RWPE1 (cell line): ENCODE data around the gene SHISA4.

Experiments
- CTCF ChIA-PET: fragments of 350-600 bp; sonication (Branson Sonifier 250); formaldehyde crosslinking; extraction: SDS; loops from one replicate; lab custom pipeline; 2021; lab: Yijun Ruan, JAX
- POLR2A ChIA-PET: fragments of 400-600 bp; formaldehyde crosslinking; extraction: SDS; loops from one replicate; lab custom pipeline; 2020; ENCODE audit warnings: antibody characterized with exemption; ENCODE audit not compliant: low non-redundant PET; lab: Yijun Ruan, JAX
- DNase-seq: peaks from one replicate; pipeline ENCODE4 v3.0.0; 2012; ENCODE audit warnings: low spot score
- H3K27ac ChIP-seq: fragments of 450-650 bp; 2 replicates; pipeline ENCODE4 v1.5.1; 2017
- TF ChIP-seq, protein P1 (sequence below): fragments of 450-650 bp; conservative IDR thresholded peaks from 2 replicates; pipeline ENCODE4 v1.5.1; 2017; ENCODE audit warnings: low read depth, mild to moderate bottlenecking

SHISA4 gene

DNA sequence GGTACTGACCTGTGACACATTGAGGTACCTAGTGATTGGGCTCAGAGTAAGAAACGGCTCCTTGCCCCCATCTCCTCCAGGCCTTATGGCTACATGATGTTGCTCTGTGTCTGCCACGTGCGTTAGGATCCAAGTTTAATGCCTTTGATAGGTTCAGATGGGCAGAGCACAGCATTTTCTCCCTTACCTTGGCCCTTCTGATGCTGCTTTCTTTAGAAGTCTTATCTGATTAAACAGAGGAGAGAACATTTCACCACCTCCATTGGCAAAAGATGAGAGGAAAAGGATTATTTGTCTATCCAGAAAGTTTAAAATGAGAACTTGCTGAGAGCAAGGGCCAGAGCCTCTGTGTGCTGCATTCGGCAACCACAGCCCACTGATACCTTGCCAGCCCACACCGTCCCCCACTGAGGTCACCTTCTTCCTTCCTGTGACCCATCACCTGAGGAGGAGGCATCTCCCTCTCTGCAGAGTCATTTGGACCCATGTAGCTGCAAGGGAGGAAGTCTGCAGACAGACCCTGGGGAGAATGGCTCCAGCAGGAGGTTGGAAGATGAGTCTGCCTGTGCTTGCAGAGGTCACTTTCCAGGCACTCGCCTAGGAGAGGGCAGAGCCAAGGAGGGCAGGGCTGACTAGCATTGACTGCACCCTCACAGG, 16.7 kb downstream of the SHISA4 start:
- TF ChIP-seq, protein P1, sequence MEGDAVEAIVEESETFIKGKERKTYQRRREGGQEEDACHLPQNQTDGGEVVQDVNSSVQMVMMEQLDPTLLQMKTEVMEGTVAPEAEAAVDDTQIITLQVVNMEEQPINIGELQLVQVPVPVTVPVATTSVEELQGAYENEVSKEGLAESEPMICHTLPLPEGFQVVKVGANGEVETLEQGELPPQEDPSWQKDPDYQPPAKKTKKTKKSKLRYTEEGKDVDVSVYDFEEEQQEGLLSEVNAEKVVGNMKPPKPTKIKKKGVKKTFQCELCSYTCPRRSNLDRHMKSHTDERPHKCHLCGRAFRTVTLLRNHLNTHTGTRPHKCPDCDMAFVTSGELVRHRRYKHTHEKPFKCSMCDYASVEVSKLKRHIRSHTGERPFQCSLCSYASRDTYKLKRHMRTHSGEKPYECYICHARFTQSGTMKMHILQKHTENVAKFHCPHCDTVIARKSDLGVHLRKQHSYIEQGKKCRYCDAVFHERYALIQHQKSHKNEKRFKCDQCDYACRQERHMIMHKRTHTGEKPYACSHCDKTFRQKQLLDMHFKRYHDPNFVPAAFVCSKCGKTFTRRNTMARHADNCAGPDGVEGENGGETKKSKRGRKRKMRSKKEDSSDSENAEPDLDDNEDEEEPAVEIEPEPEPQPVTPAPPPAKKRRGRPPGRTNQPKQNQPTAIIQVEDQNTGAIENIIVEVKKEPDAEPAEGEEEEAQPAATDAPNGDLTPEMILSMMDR, result no peak
- POLR2A ChIA-PET, result no interaction called here
- H3K27ac ChIP-seq, result no peak overlapping the region
- CTCF ChIA-PET, result interaction anchor here (0.7 to 2.8 kb wide), 2 partner anchors 9 to 185 kb away, joined by 3 to 14 read pairs; no protein-coding TSS in a partner anchor
- DNase-seq, result no peak

DNA sequence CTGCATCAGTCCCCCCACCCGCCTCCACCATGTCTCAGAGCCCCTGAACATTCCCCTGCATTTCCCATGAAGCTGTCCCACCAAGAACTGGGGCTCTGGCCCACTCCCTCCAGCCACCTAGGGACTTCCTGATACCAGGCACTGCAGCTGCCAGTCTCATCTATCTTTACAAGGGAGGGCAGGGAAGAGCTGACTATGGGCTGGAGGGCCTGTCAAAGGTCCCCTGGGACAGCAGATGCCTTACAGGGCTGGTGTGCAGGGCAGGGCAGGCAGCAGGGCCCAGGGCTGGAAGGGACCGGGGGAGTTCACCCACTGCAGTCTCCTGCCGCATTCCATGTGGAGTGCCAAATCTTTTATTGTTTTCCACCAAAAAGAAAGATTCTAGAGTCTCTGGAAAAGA, 17.6 kb downstream of the SHISA4 start:
- H3K27ac ChIP-seq, result no peak overlapping the region
- ChIA-PET CTCF (interaction anchor here (0.7 to 2.8 kb wide), 2 partner anchors 10 to 184 kb away, joined by 3 to 14 read pairs; no protein-coding TSS in a partner anchor), POLR2A (no interaction called here)
- no peak for DNase-seq
- TF ChIP-seq, protein P1, result no peak

DNA sequence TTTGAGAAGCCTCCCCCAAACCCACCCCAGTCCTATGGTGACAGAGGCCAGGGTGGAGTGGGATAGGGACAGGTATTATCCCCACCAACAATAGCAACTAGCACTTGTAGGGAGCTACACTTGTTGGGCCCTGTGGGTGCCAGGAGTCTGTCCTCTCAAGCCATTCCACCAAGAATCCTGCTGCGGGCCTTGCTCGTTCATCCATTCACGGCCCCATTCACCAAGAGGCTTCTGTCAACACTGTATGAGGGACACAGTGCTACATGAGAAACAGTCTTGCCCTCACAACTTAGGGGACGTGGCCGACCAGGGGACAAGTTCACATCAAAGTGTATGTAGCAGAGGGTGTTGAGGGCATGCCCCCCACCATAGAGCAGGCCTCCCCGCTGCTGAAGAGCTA, 18.9 kb downstream of the SHISA4 start:
- no peak for DNase-seq
- no peak overlapping the region for H3K27ac ChIP-seq
- CTCF ChIA-PET, result interaction anchor here (0.5 to 2.9 kb wide), 3 partner anchors 12 to 221 kb away, joined by 3 to 18 read pairs (median 4); no protein-coding TSS in a partner anchor
- TF ChIP-seq, protein P1, result no peak
- POLR2A ChIA-PET, result interaction anchor here (0.5 kb wide), 1 partner anchor 12 kb away, joined by 4 read pairs; no protein-coding TSS in a partner anchor

DNA sequence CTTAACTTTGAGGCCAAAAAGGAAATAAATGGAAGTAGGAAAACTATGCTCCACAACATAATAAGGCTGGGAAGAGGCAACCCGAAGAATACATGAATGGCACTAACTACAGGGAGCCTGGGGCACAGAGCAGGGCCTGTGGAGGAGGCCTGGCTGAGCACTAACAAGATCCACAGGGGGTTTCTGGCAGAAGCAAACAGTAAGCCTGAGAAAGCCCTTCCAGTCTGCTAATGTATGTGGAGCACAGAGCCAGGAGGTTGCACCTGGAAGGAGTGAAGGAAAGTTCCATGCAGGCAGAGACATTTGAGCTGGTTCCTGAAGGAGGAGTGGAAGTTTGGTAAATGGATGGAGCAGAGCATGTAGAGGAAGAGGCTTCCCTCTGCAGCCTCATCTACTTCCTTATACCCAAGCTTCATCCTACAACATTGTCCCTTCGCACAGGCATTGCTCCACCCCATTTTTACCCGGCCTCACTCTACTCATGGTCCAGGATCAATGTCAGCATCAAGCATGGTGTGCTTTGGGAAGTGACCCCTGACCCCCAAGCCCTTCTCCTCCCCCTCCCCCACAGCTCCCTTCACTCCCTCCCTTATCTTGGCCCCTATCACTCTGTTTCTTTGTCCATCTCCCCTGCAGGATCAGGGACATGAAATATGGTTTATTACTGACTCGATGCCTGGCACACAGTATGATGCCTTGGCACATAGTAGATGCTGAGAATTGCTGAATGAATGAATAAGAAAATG, 23.3 kb downstream of the SHISA4 start:
- ChIA-PET CTCF (interaction anchor here (2.8 kb wide), 1 partner anchor 16 kb away, joined by 18 read pairs; no protein-coding TSS in a partner anchor), POLR2A (no interaction called here)
- no peak overlapping the region for H3K27ac ChIP-seq
- no peak for DNase-seq
- TF ChIP-seq, protein P1, result no peak

DNA sequence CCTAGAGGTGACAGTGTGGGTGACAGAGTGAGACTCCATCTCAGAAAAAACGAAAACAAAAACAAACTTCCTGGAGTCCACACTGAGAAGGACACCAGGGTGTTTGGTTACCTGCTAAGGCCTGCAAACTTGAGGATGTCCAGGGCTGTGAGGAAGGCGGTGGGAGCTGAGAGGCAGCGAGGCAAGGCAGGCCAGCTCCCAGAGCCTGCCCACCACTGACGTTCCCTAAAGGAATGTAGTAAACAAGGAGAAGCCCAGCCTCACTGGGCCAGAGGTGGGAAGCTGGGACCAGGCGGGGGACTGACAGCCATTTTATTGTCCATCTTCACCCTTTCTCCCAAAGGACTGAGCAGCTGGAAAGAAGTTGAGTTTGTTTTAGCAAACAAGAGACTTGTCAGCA, 24.1 kb downstream of the SHISA4 start:
- POLR2A ChIA-PET, result no interaction called here
- no peak overlapping the region for H3K27ac ChIP-seq
- TF ChIP-seq, protein P1, result no peak
- CTCF ChIA-PET, result interaction anchor here (0.7 to 2.8 kb wide), 2 partner anchors 17 to 31 kb away, joined by 4 to 18 read pairs; no protein-coding TSS in a partner anchor
- no peak for DNase-seq

DNA sequence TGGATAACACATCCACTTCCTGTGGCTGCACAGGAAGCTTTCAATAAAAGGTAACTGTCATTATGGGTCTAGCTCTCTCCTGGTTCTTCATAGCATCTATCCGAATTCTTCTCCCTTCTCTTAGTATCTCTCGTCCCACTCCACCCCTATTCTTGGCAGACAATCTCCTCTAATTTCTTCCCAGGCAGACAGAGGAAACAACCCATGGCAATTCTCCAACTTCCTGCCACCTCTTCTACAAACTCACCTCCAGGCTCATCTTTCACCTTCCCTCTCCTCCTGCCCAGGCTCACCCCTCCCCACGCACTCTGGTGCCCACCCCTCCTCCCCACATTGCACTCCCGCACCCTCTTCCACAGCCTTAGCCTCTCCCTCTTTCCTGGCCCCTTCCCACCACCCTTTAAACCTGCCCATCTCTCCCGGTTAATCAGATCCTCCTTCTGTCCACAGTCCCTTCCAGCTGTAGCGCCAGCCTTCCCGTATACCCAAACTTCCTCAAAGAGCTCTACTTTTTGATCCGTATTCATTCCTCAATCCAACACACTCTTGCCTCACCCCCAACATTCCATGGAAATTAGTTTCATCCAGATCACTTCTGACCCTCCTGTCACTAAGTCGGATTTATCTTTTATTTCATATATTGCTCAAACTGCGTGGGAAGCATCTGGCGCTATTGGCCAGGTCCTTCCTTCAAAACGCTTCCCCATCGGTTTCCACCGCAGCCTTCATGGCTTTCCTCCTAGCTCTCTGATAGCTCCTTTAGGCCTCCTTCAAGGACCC, 25.9 kb downstream of the SHISA4 start:
- ChIA-PET POLR2A (no interaction called here), CTCF (interaction anchor here (0.6 to 2.8 kb wide), 2 partner anchors 19 to 413 kb away, joined by 3 to 18 read pairs; no protein-coding TSS in a partner anchor)
- H3K27ac ChIP-seq, result no peak overlapping the region
- TF ChIP-seq, protein P1, result no peak
- DNase-seq, result no peak
